GM21423 (cell line): ENCODE data around the gene MINDY1.

Experiments used
- ATAC-seq: cut with Tn5 transposase; IDR thresholded peaks from one replicate; pipeline ENCODE4 v1.9.1; 2021; ENCODE audit warnings: mild to moderate bottlenecking, moderate library complexity; ENCODE audit not compliant: unreplicated experiment

Gene MINDY1

DNA sequence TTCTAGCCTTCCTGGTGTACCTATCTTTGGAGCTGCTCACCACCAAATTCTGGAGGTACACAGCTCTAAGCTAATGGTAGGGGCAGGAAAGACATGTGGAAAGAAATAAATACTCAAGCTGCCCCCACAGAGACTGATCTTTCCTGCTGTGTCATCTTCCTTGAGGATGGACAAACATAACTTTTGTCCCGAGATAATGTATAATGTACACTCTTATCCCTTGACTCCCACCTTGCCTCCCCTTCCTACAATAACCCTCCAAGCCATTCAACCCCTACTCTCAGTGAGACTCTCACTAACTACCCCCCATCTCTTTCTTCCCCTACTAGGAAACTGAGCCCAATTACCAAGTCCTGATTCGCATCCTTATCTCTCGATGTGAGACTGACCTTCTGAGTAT is 12.5 kb downstream of the MINDY1 start:
- no peak for ATAC-seq

DNA sequence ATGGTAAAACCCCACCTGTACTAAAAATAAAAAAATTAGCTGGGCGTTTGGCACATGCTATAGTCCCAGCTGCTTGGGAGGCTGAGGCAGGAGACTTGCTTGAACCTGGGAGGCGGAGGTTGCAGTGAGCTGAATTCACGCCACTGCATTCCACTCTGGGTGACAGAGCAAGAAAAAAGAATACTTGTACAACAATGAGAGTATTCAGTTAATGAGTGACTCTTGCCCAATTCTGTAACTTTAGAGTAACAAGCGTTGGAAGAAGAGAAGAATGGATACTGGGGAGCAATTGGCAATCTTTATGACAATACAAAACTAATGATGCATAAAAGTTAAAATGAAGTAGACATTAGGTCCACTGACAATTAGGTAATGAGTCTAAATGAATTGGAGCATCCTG is 14.1 kb downstream of the MINDY1 start:
- ATAC-seq = no peak

DNA sequence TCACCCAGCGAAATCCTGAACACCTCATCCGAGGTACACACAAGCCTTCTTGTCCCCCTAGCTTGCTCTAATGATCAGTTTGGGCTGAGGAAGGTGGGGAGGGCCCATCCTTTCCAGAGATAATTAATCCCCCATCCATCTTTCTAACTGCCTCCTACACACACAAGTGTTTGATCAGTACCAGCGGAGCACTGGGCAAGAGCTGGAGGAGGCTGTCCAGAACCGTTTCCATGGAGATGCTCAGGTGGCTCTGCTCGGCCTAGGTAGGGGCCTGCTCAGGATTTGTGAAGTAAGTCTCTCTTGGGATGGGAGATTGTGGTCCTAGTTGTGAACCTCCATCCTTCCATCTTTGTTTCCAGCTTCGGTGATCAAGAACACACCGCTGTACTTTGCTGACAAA is 18.8 kb downstream of the MINDY1 start:
- no peak for ATAC-seq

DNA sequence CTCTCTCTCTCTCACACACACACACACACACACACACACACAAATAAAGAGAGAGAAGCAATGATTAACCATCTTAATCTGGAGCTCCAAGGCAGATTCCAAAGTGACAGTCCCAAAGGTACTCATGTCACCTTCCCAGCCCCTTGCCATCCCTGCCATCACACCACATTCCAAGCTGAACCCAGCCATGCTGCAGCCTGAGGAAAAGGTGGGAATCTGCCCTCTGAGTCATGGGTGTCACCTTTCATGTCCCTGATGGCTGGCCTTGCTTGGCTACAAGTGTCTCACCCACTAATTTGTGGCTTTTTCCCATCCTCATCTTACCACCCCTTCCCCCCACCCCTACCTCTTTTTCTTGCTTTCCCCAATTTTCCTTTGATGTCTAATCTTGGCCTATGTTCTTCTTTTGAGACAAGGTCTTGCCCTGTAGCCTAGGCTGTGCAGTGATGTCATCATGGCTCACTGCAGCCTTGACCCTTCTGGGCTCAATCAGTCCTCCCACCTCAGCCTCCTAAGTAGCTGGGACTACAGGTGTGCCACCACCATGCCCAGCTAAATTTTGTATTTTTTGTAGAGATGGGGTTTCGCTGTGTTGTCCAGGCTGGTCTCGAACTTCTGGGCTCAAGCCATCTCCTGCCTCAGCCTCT is 21.4 kb downstream of the MINDY1 start:
- ATAC-seq = no peak

DNA sequence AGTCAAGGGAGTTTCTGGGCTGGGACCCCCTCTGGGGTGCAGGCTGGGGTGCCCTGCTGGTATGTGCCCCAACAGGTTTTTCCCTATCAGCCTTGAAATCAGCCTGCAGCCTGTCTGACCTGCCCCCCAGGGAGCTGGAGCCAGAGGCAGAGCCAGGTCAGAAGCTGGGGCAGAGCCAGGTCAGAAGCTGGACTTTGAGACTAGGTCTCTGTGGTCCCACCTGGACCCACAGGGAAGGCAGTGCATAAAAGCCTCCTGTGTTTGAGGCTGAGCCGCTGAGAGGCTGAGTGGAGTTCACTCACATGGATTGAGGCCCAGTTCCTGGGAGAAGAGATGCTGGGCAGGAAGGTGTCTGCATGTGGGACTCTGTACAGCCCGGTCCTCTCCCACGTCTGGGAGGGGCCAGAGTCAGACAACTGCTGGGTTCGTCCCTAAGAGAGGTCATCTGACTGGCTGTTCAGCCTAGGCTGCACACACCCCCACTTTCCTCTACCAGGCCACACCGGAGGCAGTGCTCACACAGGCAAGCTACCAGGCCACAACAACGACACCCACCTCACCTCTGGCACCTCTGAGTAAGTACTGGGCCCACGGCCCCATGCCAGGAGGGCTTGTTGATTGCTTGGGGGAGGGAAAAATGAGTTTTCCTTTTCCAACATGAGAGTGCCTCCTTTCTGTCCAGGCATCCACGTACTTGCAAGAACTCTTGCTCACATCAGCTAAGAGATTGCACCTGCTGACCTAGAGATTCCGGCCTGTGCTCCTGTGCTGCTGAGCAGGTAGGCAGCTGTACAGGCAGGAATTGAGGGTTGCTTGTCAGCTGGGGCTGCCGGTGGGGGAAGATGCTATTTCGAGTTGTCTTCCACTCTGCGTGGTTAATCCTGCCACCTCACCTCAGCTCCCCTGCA is 24.6 kb downstream of the MINDY1 start, which contains the start of gene ANXA9:
Gene ANXA9, plus strand, starts transcription at position 488 of the 908 bp plus-strand sequence. CDS start 814 bp downstream, outside the sequence.
- ATAC-seq = no peak

- no peak for ATAC-seq
These were observed 25.4 kb downstream of the MINDY1 start for GRCh38 chr1:150981177-150981804.

GRCh38 chr1:150979092-150980056 is 27.3 kb downstream of the MINDY1 start:
- peak; percentile 40 for ATAC-seq

- no peak for ATAC-seq
These were observed 29.6 kb downstream of the MINDY1 start for GRCh38 chr1:150976879-150977694.

GRCh38 chr1:150976401-150976821 is 30.3 kb downstream of the MINDY1 start:
- no peak for ATAC-seq

DNA sequence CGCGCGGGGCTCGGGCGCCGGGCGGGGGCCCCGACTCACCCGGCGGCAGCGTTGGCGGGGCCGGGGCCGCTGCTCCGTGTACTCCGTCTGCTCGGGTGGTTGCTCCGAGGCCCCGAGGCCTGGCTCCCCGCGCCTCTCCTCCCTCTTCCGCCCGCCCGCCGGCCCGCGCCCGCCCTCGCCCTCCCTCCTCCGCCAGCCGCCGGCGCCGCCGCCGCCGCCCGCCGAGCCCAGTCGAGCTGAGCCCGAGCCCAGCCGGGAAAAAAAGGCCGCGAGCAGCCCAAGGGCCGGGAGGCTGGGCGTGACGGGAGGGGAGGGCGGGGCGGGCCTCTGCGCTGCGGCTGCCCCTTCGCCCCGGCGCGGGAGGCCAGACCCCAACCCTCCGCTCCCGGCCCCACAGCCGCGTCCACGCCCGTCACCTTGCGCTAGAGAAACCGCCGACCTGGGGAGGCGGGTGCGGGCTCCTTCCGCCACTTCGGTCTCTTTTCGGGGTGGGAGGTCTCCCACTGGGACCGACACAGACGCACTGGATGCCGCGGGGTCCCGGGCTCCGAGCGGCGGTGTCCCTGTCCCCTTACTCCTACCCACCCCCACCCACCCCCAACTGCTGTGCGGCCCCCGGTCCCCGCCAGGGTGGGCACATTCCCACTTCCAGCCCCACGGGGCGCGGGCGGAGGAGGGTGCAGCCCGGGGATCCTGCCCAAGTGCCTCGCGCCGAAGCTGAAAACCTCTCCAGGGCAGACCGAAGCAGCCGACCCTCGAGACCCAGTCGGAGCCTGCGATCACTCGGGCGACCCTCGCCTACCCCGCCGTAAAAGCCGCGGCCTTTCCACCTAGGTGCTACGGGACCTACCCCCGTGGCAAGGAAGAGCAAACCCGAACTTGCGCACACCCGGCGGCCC is 31.9 kb downstream of the MINDY1 start, which contains the start of gene CERS2:
Gene CERS2, minus strand, starts transcription at position 256 of the 899 bp plus-strand sequence. CDS start 5,745 bp downstream, outside the sequence.
- peak; percentile 45 for ATAC-seq

DNA sequence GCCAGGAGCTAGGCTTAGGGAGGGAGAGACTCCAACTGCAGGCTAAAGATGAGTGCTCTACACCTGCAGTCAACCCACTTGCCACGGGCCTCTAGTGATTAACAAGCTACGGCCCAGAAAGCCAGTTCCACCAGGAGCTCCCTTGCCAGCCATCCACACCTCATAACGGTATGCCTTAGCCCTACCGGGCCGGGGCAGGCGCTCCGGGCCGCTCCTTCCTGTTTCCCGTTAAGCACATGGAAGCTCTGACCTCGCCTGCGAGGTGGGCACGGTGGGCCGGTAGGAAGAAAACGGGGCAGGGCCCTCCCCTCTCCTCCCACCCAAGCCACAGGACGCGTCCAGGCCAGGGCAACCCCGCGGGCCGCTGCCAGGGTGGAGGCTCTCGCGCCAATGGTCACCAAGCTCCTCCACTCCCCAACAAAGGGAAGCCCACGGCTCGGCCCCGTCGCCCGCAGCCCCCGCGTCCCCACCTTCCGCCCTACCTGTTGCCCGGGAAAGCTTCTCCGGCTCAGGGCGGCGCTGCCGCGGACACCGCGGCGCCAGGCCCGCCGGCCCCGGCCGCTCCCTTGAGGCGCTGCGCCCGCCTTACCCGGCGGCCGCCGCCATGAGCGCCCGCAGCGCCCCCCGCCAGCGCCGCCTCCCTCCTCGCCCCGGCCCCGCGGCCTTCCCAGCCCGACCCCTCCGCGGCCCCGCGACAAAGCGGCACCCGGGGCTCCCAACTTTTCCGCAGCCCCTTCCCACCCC is 32.7 kb downstream of the MINDY1 start:
- peak; percentile 27 for ATAC-seq

DNA sequence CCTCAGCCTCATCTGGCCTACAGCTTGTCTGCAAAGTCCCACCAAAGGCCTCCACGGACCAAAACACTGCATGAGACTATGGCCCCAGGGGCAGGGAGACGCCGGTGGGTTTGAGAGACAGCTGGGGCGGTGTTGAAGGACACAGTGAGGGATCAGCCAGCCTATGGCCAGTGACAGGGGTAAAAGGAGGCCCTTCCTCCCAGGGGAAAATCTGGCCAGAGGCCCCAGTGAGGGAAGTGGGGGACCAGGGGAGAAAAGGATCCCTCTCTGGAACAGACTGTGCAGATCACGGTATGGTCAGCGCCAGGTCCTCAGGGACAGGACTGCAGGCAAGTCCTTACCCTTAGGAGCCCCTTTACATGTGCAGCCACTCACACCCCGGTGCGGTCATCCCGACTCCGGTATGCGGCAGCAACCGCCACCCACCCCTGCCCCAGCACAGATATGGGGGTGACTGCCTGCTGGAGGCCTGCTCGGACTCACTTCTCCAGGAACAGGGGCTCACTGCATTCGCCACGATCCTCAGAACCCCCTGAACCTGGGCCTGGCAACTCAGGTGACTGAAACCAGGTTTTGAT is 33.4 kb downstream of the MINDY1 start:
- no peak for ATAC-seq

- no peak for ATAC-seq
These were observed 34.2 kb downstream of the MINDY1 start for GRCh38 chr1:150972417-150972940.

DNA sequence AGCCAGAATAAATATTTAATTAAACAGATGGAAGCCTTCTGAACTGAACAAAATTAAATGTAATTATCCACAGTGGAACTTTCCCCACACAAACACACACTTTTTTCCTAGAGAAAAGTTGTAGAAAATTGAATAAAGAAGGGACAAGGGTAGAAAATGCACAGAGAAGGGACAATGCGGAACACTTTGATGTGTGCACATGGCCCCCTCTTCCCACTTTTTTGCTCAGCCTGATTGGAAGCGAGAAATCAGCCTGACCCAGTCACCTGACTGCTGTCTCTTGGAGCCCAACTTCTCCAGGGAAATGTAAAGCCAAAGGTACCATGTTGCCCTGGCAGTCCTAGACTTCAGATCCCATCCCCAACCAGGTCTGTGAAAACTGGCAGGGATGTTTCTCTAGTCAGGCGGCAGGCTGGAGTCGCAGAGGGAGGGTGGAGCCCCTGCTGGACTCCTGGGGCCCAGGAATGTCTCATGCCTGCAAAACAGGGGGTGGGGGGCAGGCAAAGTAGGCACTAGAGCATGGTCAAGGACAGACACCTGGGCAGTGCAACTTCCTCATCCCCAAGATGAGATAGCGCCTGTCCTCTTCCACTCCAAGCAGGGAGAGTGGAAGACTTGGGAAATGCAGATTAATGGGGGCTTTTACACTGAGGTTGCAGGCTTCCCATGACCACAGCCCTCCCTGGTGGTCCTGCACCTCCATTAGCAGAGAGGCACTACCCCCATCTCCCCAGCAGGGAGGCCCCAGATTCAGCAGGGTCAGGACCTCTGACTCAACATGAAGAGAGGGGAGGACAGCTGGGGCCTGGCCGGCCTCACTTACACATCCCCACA is 34.9 kb downstream of the MINDY1 start:
- ATAC-seq = no peak

DNA sequence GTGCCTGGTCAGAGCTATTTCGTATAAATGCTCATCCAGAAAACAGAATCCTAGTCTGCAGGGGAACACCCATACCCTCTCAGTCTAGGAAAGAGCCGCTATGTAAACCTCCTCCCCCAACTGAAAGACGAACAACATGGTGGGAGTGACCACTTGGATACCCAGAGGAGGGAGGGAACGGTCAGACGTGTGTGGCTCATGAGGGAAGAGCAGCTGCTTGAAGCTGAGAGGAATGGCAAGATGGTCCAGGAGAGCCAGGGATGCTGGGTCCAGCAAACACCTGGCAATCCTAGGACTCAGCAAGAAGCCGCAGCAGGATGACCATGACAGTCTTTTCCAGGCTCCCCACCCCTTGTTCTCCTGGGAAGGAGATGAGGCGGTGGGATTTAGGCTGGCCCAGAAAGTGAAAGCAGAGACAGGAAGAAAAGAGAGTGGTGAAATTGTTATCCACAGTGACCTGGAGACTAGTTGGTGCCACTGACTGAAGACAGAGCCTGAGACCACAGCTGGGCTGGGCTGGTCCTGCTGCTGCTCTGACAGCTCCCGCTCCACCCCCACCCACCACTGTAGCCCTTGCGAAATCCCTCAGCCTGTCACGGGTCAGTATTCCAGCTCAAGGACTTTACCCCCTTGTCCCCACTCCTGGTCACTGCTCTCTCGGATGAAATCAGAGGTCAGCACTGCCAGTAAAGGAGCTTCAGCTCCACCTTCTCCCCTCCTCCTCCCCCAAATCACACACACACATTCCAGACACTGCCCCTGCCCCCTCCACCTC is 35.7 kb downstream of the MINDY1 start:
- ATAC-seq = no peak
